Neural progenitor cell (in vitro differentiated cells): Measurements from ENCODE around the gene ZNF488.

Experiments
- EZH2phosphoT487 ChIP-seq: fragments of 200-600 bp; sonication (generic); IDR thresholded peaks from 2 replicates; pipeline ENCODE4 v1.6.1; 2017; ENCODE audit warnings: antibody characterized with exemption
- TF ChIP-seq, protein P1 (sequence below): fragments of 200-600 bp; sonication (generic); IDR thresholded peaks from 2 replicates; pipeline ENCODE4 v1.5.1; 2017; ENCODE audit warnings: antibody characterized with exemption, mild to moderate bottlenecking

DNA sequence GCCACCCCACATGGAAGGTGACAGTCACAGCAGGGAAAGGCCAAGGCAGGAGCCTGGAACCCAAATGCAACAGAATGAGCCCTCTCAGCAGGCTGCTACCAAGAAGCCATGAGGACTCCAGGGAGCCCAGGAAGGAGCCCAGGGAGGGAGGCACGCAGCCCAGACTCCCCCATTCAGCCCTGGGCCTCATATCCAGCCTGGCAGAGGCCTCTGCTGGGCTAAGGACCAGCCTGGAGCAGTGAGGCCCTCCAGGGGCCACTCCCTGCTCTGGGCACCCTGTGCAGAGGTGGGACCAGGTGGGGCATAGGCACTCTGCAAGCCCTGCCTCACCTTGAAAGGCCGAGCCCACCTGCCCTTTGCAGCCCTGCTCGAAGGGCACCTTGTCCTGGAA is 25.8 kb upstream of the ZNF488 start:
- TF ChIP-seq EZH2phosphoT487 = no peak
- TF ChIP-seq, protein P1, sequence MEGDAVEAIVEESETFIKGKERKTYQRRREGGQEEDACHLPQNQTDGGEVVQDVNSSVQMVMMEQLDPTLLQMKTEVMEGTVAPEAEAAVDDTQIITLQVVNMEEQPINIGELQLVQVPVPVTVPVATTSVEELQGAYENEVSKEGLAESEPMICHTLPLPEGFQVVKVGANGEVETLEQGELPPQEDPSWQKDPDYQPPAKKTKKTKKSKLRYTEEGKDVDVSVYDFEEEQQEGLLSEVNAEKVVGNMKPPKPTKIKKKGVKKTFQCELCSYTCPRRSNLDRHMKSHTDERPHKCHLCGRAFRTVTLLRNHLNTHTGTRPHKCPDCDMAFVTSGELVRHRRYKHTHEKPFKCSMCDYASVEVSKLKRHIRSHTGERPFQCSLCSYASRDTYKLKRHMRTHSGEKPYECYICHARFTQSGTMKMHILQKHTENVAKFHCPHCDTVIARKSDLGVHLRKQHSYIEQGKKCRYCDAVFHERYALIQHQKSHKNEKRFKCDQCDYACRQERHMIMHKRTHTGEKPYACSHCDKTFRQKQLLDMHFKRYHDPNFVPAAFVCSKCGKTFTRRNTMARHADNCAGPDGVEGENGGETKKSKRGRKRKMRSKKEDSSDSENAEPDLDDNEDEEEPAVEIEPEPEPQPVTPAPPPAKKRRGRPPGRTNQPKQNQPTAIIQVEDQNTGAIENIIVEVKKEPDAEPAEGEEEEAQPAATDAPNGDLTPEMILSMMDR = no peak
